Sigmoid colon (tissue), 7 donors: Measurements from ENCODE around the gene INSL6. TPM values are rescaled to one million over a fixed set of nuclear protein-coding genes. Genes with fewer than 3 reads are reported as not detected.

Experiments used
- DNase-seq: peaks from one replicate; pipeline ENCODE4 v3.0.0-alpha.2; 2019
- H3K27ac ChIP-seq, 4 donors: fragments of 200-600 bp; sonication (generic); one replicate each; pipeline ENCODE4 v1.5.1; 2016 to 2019; ENCODE audit warnings: mild to moderate bottlenecking in 1 of 4
- H3K27me3 ChIP-seq, 3 donors: fragments of 200-600 bp; sonication (generic); one replicate each; pipeline ENCODE4 v1.5.1; 2019; ENCODE audit warnings: mild to moderate bottlenecking in 1 of 3
- H3K36me3 ChIP-seq, 4 donors: fragments of 200-600 bp; sonication (generic); one replicate each; pipeline ENCODE4 v1.5.1; 2016 to 2019
- H3K4me1 ChIP-seq, 4 donors: fragments of 200-600 bp; sonication (generic); one replicate each; pipeline ENCODE4 v1.5.1; 2017 to 2019
- H3K4me3 ChIP-seq, 4 donors: fragments of 200-600 bp; sonication (generic); one replicate each; pipeline ENCODE4 v1.5.1; 2017 to 2019; ENCODE audit warnings: mild to moderate bottlenecking in 2 of 4, moderate library complexity in 1 of 4
- H3K9me3 ChIP-seq, 4 donors: fragments of 200-600 bp in 3 of 4; sonication (generic) in 3 of 4; one replicate each; pipeline versions ENCODE4 v1.5.1 to v1.6.1; 2013 to 2019
- EP300 ChIP-seq, 4 donors: sonication (generic); formaldehyde crosslinking; IDR thresholded peaks; one replicate each; pipeline ENCODE4 v1.6.1; 2017; ENCODE audit warnings: antibody characterized with exemption in 4 of 4
- POLR2A ChIP-seq, 2 donors: fragments of 450-650 bp; IDR thresholded peaks; one replicate each; pipeline ENCODE4 v1.6.1; 2016; ENCODE audit warnings: antibody characterized with exemption in 2 of 2, mild to moderate bottlenecking in 2 of 2, moderate library complexity in 2 of 2
- POLR2AphosphoS5 ChIP-seq, 4 donors: sonication (generic); formaldehyde crosslinking; IDR thresholded peaks; one replicate each; pipeline ENCODE4 v1.6.1; 2017; ENCODE audit warnings: antibody characterized with exemption in 4 of 4
- WGBS, 2 donors: extraction: QIAGEN DNeasy Blood & Tissue Kit; methylation state at CpG; one replicate each; pipeline ENCODE4 v1.1.7; 2013; 5-methylcytosine and 5-hydroxymethylcytosine counted together
- intact Hi-C: fragments of 100-400 bp; cut with DNase I; formaldehyde crosslinking; loops from one replicate; pipeline ENCODE4 v1.15.1; 2023
- polyA plus RNA-seq, 3 donors: library from polyadenylated mRNA; stranded (reverse); fragments of 200-250 nt; gene quantifications; one replicate each; pipeline ENCODE4 v1.2.3, GENCODE V29; 2013
- total RNA-seq, 4 donors: library from RNA; depleted of rRNA; stranded (reverse); fragments of >200 nt; gene quantifications; one replicate each; pipeline ENCODE4 v1.1.0, GENCODE V29; 2016
- TF ChIP-seq, protein P1 (sequence below), 4 experiments: fragments of 450-650 bp in 3 of 4; fragments of 200-600 bp in 1 of 4; IDR thresholded peaks; one replicate each; pipeline ENCODE4 v1.5.1; 2016 to 2019; ENCODE audit warnings: antibody characterized with exemption in 4 of 4, mild to moderate bottlenecking in 3 of 4, moderate library complexity in 2 of 4
- donor health status: healthy with polysubstance abuse.
- donor health status: Bipolar disorder and iron deficiency.
- donor health status: healthy.

Gene INSL6, protein sequence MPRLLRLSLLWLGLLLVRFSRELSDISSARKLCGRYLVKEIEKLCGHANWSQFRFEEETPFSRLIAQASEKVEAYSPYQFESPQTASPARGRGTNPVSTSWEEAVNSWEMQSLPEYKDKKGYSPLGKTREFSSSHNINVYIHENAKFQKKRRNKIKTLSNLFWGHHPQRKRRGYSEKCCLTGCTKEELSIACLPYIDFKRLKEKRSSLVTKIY
- total RNA-seq (not detected), polyA plus RNA-seq (not detected)

DNA sequence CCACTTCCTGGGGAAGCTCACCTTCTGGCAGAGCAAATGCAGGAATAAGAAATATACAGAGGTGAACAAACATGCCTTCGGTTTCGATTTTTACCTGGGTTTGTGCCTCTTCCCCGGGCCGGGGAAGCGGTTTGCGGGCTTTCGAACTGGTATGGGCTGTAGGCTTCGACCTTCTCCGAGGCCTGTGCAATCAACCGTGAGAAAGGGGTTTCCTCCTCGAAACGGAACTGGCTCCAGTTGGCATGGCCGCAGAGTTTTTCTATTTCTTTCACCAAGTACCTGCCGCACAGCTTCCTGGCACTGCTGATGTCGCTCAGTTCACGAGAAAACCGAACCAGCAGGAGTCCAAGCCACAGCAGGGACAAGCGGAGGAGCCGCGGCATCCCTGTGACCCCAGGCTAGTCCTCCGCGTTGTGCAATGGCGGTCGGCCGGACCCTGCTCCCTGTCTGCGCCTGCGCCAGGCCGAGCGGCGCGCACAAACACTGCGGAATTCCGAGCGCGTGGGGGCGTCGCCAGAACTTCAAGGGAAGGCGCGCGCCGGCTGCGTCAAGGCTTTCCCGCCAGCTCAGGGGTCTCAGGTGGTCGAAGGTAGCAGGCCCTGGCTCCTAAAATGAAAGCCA lies at the start of gene INSL6:
Gene INSL6, minus strand, starts transcription at position 420 of the 621 bp plus-strand sequence. Its CDS starts 37 bp downstream, at position 383.
- H3K4me3 ChIP-seq: no peak within 1 kb of the TSS
- no peaks in the 10 kb centered on the region for H3K4me1 ChIP-seq
- WGBS, 2 donors: 92 to 95% methylated on average over 44 of the region's 44 CpGs
- no peaks in the 10 kb centered on the region for H3K36me3 ChIP-seq
- no peaks in the 10 kb centered on the region for H3K9me3 ChIP-seq
- DNase-seq: no peak
- no peaks in the 10 kb centered on the region for H3K27me3 ChIP-seq
- TF ChIP-seq, protein P1, sequence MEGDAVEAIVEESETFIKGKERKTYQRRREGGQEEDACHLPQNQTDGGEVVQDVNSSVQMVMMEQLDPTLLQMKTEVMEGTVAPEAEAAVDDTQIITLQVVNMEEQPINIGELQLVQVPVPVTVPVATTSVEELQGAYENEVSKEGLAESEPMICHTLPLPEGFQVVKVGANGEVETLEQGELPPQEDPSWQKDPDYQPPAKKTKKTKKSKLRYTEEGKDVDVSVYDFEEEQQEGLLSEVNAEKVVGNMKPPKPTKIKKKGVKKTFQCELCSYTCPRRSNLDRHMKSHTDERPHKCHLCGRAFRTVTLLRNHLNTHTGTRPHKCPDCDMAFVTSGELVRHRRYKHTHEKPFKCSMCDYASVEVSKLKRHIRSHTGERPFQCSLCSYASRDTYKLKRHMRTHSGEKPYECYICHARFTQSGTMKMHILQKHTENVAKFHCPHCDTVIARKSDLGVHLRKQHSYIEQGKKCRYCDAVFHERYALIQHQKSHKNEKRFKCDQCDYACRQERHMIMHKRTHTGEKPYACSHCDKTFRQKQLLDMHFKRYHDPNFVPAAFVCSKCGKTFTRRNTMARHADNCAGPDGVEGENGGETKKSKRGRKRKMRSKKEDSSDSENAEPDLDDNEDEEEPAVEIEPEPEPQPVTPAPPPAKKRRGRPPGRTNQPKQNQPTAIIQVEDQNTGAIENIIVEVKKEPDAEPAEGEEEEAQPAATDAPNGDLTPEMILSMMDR (IDR thresholded peaks at IDR 0.05): no peak
- TF ChIP-seq POLR2A (IDR thresholded peaks at IDR 0.05): no peak
- no peak for TF ChIP-seq POLR2AphosphoS5 (IDR thresholded peaks at IDR 0.05)
- no peak for TF ChIP-seq EP300 (IDR thresholded peaks at IDR 0.05)
- intact Hi-C loops: loop anchor here (10.0 kb wide), 1 partner anchor 409 kb away; no protein-coding TSS in a partner anchor
- no peak within 1 kb of the TSS for H3K27ac ChIP-seq

GRCh38 chr9:5231212-5231611 lies 45.8 kb upstream of the INSL6 start, which contains the start of gene INSL4:
Gene INSL4, plus strand, starts transcription at chr9:5231419. Its CDS starts 105 bp downstream, at chr9:5231524.
- Histone ChIP-seq H3K36me3 (no peaks in the 10 kb centered on the region), H3K9me3 (no peaks in the 10 kb centered on the region), H3K27ac (no peak within 1 kb of the TSS), H3K4me3 (no peak within 1 kb of the TSS), H3K4me1 (no peaks in the 10 kb centered on the region), H3K27me3 (no peaks in the 10 kb centered on the region)
- intact Hi-C loops: no loop called here
- WGBS, 2 donors: 91 to 93% methylated on average over 2 of the region's 2 CpGs
- DNase-seq: no peak
- no peak for TF ChIP-seq POLR2AphosphoS5 (IDR thresholded peaks at IDR 0.05)
- no peak for TF ChIP-seq POLR2A (IDR thresholded peaks at IDR 0.05)
- TF ChIP-seq, protein P1 (IDR thresholded peaks at IDR 0.05): no peak
- no peak for TF ChIP-seq EP300 (IDR thresholded peaks at IDR 0.05)

- Histone ChIP-seq H3K27me3 (no peaks in the 10 kb centered on the region), H3K9me3 (no peaks in the 10 kb centered on the region), H3K4me3 (no peak overlapping the region), H3K36me3 (no peaks in the 10 kb centered on the region), H3K27ac (no peak overlapping the region), H3K4me1 (no peaks in the 10 kb centered on the region)
- intact Hi-C loops: no loop called here
- WGBS, 2 donors: 68 to 82% methylated on average over 10 of the region's 10 CpGs
- DNase-seq: no peak
- TF ChIP-seq EP300 (IDR thresholded peaks at IDR 0.05): no peak
- no peak for TF ChIP-seq POLR2A (IDR thresholded peaks at IDR 0.05)
- no peak for TF ChIP-seq POLR2AphosphoS5 (IDR thresholded peaks at IDR 0.05)
- TF ChIP-seq, protein P1 (IDR thresholded peaks at IDR 0.05): no peak
Measured at GRCh38 chr9:5230554-5230953, 45.1 kb upstream of the INSL6 start.

GRCh38 chr9:5205071-5205470 lies 19.6 kb upstream of the INSL6 start:
- DNase-seq: no peak
- intact Hi-C loops: no loop called here
- TF ChIP-seq POLR2AphosphoS5 (IDR thresholded peaks at IDR 0.05): no peak
- TF ChIP-seq, protein P1 (IDR thresholded peaks at IDR 0.05): no peak
- no peak for TF ChIP-seq EP300 (IDR thresholded peaks at IDR 0.05)
- no peak for TF ChIP-seq POLR2A (IDR thresholded peaks at IDR 0.05)
- H3K4me3 ChIP-seq: no peak overlapping the region
- H3K9me3 ChIP-seq: no peaks in the 10 kb centered on the region
- H3K27ac ChIP-seq: no peak overlapping the region
- H3K36me3 ChIP-seq: no peaks in the 10 kb centered on the region
- H3K4me1 ChIP-seq: no peaks in the 10 kb centered on the region
- H3K27me3 ChIP-seq: no peaks in the 10 kb centered on the region
